Measurements from ENCODE around the gene ARHGAP15.

GRCh38 chr2:143246815-143247744, 117.9 kb downstream of the ARHGAP15 start:
- no peak for TF ChIP-seq CTCF (IDR thresholded peaks at IDR 0.05; ENCODE audit: low read length)
- no peak for TF ChIP-seq EZH2phosphoT487 (IDR thresholded peaks at IDR 0.05; ENCODE audit: low read length)

Measured in MM.1S (cell line).